HepG2 (cell line): ENCODE measurements around the gene ZNF444. TPM values are rescaled to one million over a fixed set of nuclear protein-coding genes. Genes with fewer than 3 reads are reported as not detected.

Experiments used
- ARID5B ChIP-seq: IDR thresholded peaks from 2 replicates; pipeline ENCODE4 v1.4.0; 2020; ENCODE audit warnings: mild to moderate bottlenecking, missing genetic modification reagents
- DNMT1 ChIP-seq: sonication (generic); formaldehyde crosslinking; IDR thresholded peaks from 2 replicates; pipeline ENCODE4 v1.5.1; 2020; ENCODE audit warnings: mild to moderate bottlenecking, missing genetic modification reagents
- HNF1B ChIP-seq: sonication (generic); formaldehyde crosslinking; IDR thresholded peaks from 2 replicates; pipeline ENCODE4 v1.5.1; 2020; ENCODE audit warnings: mild to moderate bottlenecking, moderate library complexity, missing genetic modification reagents
- HNF4G ChIP-seq, 2 experiments: sonication (generic) in 1 of 2; formaldehyde crosslinking in 1 of 2; IDR thresholded peaks; 2 replicates each; pipeline versions ENCODE4 v1.4.0 to v1.6.1; 2011 to 2020; ENCODE audit warnings: borderline replicate concordance in 2 of 2, low read depth in 2 of 2, mild to moderate bottlenecking in 2 of 2, low read length in 1 of 2, missing genetic modification reagents in 1 of 2, moderate library complexity in 1 of 2
- IKZF5 ChIP-seq: IDR thresholded peaks from 2 replicates; pipeline ENCODE4 v1.6.1; 2018; ENCODE audit warnings: missing genetic modification reagents, mild to moderate bottlenecking, missing compliant biosample characterization
- KDM3A ChIP-seq: IDR thresholded peaks from 2 replicates; pipeline ENCODE4 v1.6.1; 2018; ENCODE audit warnings: low read depth, missing compliant biosample characterization
- MAF1 ChIP-seq: sonication (generic); formaldehyde crosslinking; IDR thresholded peaks from 2 replicates; pipeline ENCODE4 v1.5.0; 2020; ENCODE audit warnings: missing genetic modification reagents, borderline replicate concordance
- PBX3 ChIP-seq: sonication (generic); formaldehyde crosslinking; IDR thresholded peaks from 2 replicates; pipeline ENCODE4 v1.8.1; 2023; ENCODE audit warnings: missing genetic modification reagents, inconsistent platforms, borderline replicate concordance
- SNRNP70 ChIP-seq: fragments of 200-400 bp; formaldehyde crosslinking; IDR thresholded peaks from 2 replicates; pipeline ENCODE4 v1.6.1; 2017; ENCODE audit warnings: mild to moderate bottlenecking, low read depth, low read length, moderate library complexity
- TGIF2 ChIP-seq: IDR thresholded peaks from 2 replicates; pipeline ENCODE4 v1.6.1; 2016; ENCODE audit warnings: control low read depth, missing compliant biosample characterization
- THRA ChIP-seq: sonication (generic); formaldehyde crosslinking; IDR thresholded peaks from 2 replicates; pipeline ENCODE4 v1.4.0; 2020; ENCODE audit warnings: missing genetic modification reagents, borderline replicate concordance
- ZBTB34 ChIP-seq: sonication (generic); formaldehyde crosslinking; IDR thresholded peaks from 2 replicates; pipeline ENCODE4 v1.8.0; 2022; ENCODE audit warnings: mild to moderate bottlenecking, missing genetic modification reagents
- ZNF10 ChIP-seq: sonication (generic); formaldehyde crosslinking; IDR thresholded peaks from 2 replicates; pipeline ENCODE4 v1.4.0; 2020; ENCODE audit warnings: mild to moderate bottlenecking, low read depth, missing genetic modification reagents, borderline replicate concordance
- ZNF296 ChIP-seq: sonication (generic); formaldehyde crosslinking; conservative IDR thresholded peaks from 2 replicates; pipeline ENCODE4 v1.5.0; 2020; ENCODE audit warnings: mild to moderate bottlenecking, missing genetic modification reagents
- ZNF549 ChIP-seq: sonication (generic); formaldehyde crosslinking; IDR thresholded peaks from 2 replicates; pipeline ENCODE4 v1.5.0; 2020; ENCODE audit warnings: missing genetic modification reagents
- ZNF597 ChIP-seq: sonication (generic); formaldehyde crosslinking; IDR thresholded peaks from 2 replicates; pipeline ENCODE4 v1.5.0; 2020; ENCODE audit warnings: missing genetic modification reagents
- ZNF720 ChIP-seq: sonication (generic); formaldehyde crosslinking; IDR thresholded peaks from 2 replicates; pipeline ENCODE4 v1.4.0; 2020; ENCODE audit warnings: missing genetic modification reagents
- polyA plus RNA-seq, 8 experiments: library from polyadenylated mRNA; depleted of rRNA in 3 of 8; stranded (reverse) in 7 of 8; unstranded in 1 of 8; fragments of >200 nt; fragmentation: Illumina TruSeq in 4 of 8; extraction: Trizol in 4 of 8; gene quantifications; 2 replicates each; pipeline versions ENCODE4 v1.2.1 to v1.2.3, GENCODE V29; 2011 to 2016; ENCODE audit warnings: low read depth in 4 of 8, missing spikeins in 1 of 8, mixed read lengths in 1 of 8; ENCODE audit not compliant: insufficient read depth in 1 of 8
- total RNA-seq, 5 experiments: library from RNA; depleted of rRNA; stranded (reverse); fragments of >200 nt; fragmentation: Illumina TruSeq; extraction: Trizol; gene quantifications; 2 replicates each; pipeline ENCODE4 v1.2.3, GENCODE V29; 2016; ENCODE audit warnings: low read depth in 1 of 5

Gene ZNF444
- total and polyA plus RNA-seq, 2 of the 13 experiments (the other 11 are each of a cell fraction or from before 2014, with no cell fraction given), result 27.4 to 30.3 TPM

GRCh38 chr19:56170261-56170660 lies 29.2 kb downstream of the ZNF444 start (continued):
- no peak for TF ChIP-seq HNF1B (CRISPR knock-in tag)
- no peak for TF ChIP-seq ZNF549 (CRISPR knock-in tag)
- peak; percentile 69; the same call in 1 of the 2 replicates for TF ChIP-seq TGIF2
- TF ChIP-seq ZNF296 (CRISPR knock-in tag), result no peak
- no peak for TF ChIP-seq DNMT1 (CRISPR knock-in tag)
- peak; percentile 80 for TF ChIP-seq ARID5B (CRISPR knock-in tag)
- no peak for TF ChIP-seq ZBTB34 (CRISPR knock-in tag)
- TF ChIP-seq ZNF10 (CRISPR knock-in tag), result no peak
- no peak for TF ChIP-seq SNRNP70
- TF ChIP-seq ZNF720 (CRISPR knock-in tag), result no peak
- 0 out of 2 replicates have a peak, but pooled peaks have one; percentile 7 for TF ChIP-seq HNF4G (IDR thresholded peaks at IDR 0.05; ENCODE audit: borderline replicate concordance, low read depth, low read length)
- no peak for TF ChIP-seq HNF4G (CRISPR knock-in tag; IDR thresholded peaks at IDR 0.05; ENCODE audit: borderline replicate concordance, low read depth)
- no peak for TF ChIP-seq PBX3 (CRISPR knock-in tag)
- no peak for TF ChIP-seq ZNF597 (CRISPR knock-in tag)
- TF ChIP-seq KDM3A (CRISPR knock-in tag), result peak; percentile 65; the same call in 1 of the 2 replicates
- 0 out of 2 replicates have a peak, but pooled peaks have one; percentile 40 for TF ChIP-seq THRA (CRISPR knock-in tag)
- TF ChIP-seq IKZF5, result peak; percentile 85
- TF ChIP-seq MAF1 (CRISPR knock-in tag), result no peak
